Cerebellar cortex (tissue), 1 donor: ENCODE measurements around the gene SEC23IP.
"Not testable (repeated sequence)": the region's sequence is repeated elsewhere in the genome, so short reads cannot be mapped to it uniquely, and the experiment has no call there.

ENCODE experiments used
- DNase-seq: peaks from one replicate; pipeline ENCODE4 v3.0.0-alpha.2; 2015; ENCODE audit warnings: low spot score

SEC23IP gene

GRCh38 chr10:119892188-119893065 is at the start of gene SEC23IP:
Gene SEC23IP, plus strand, starts transcription at chr10:119892730. Its CDS starts 53 bp downstream, at chr10:119892783.
- DNase-seq = peak; percentile 98

- DNase-seq = no peak
Observed at GRCh38 chr10:119845656-119846055, 46.9 kb upstream of the SEC23IP start.

GRCh38 chr10:119849031-119849789 is 43.3 kb upstream of the SEC23IP start:
- DNase-seq = no peak

GRCh38 chr10:119849944-119850343 is 42.6 kb upstream of the SEC23IP start:
- DNase-seq = no peak

- no peak for DNase-seq
Observed at GRCh38 chr10:119852277-119852676, 40.3 kb upstream of the SEC23IP start.

- DNase-seq = peak; percentile 27
Observed at GRCh38 chr10:119852822-119853221, 39.7 kb upstream of the SEC23IP start.

GRCh38 chr10:119853574-119853973 is 39.0 kb upstream of the SEC23IP start:
- no peak for DNase-seq

- no peak for DNase-seq
Observed at GRCh38 chr10:119858063-119858462, 34.5 kb upstream of the SEC23IP start.

GRCh38 chr10:119859420-119860258 is 32.9 kb upstream of the SEC23IP start:
- DNase-seq = peak; percentile 76

- no peak for DNase-seq
Observed at GRCh38 chr10:119860866-119861607, 31.5 kb upstream of the SEC23IP start.

GRCh38 chr10:119862524-119862923 is 30.0 kb upstream of the SEC23IP start:
- no peak for DNase-seq

- DNase-seq = no peak
Observed at GRCh38 chr10:119863951-119864565, 28.5 kb upstream of the SEC23IP start.

- DNase-seq = no peak
Observed at GRCh38 chr10:119865699-119866240, 26.8 kb upstream of the SEC23IP start.

GRCh38 chr10:119867317-119867716 is 25.2 kb upstream of the SEC23IP start:
- no peak for DNase-seq

- not testable (repeated sequence) for DNase-seq
Observed at GRCh38 chr10:119869398-119869797, 23.1 kb upstream of the SEC23IP start.

- no peak for DNase-seq
Observed at GRCh38 chr10:119871881-119872609, 20.5 kb upstream of the SEC23IP start.

GRCh38 chr10:119872610-119872859 is 20.0 kb upstream of the SEC23IP start, which contains the start of gene MCMBP:
Gene MCMBP, minus strand, starts transcription at chr10:119872843. Its CDS starts 259 bp downstream, at chr10:119872584.
- no peak for DNase-seq

- peak; percentile 84 for DNase-seq
Observed at GRCh38 chr10:119872860-119873681, 19.5 kb upstream of the SEC23IP start.

- no peak for DNase-seq
Observed at GRCh38 chr10:119878524-119878923, 14.0 kb upstream of the SEC23IP start.
